Tibial nerve (tissue), 4 donors: ENCODE results near the gene TRDN.

Experiments used
- EP300 ChIP-seq, 2 donors: sonication (generic); formaldehyde crosslinking; IDR thresholded peaks; one replicate each; pipeline ENCODE4 v1.6.1; 2017; ENCODE audit warnings: antibody characterized with exemption in 2 of 2, mild to moderate bottlenecking in 1 of 2
- TF ChIP-seq, protein P1 (sequence below), 5 experiments: fragments of 200-600 bp in 3 of 5; fragments of 450-650 bp in 2 of 5; sonication (generic) in 3 of 5; IDR thresholded peaks; one replicate each; pipeline ENCODE4 v1.5.1; 2016 to 2019; ENCODE audit warnings: antibody characterized with exemption in 5 of 5, mild to moderate bottlenecking in 3 of 5, moderate library complexity in 2 of 5

DNA sequence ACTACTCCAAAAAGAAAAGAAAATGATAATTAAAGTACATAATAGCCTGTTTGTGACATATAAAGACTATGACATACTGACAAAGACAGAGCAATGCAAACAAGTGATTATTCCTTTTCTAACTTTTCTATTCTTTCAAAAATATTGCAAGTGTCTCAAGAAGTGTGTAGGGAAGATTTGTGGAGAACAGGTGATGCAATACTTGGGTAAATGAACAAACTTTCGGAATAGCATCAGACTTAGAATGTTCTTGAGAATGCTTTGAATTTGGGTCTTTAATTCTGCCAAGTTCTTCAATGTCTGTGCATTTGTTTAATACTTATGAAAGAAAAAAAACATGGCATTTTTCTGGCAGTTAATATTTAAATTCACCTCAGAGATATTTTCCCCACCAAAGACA lies 40.0 kb upstream of the TRDN start:
- TF ChIP-seq, protein P1, sequence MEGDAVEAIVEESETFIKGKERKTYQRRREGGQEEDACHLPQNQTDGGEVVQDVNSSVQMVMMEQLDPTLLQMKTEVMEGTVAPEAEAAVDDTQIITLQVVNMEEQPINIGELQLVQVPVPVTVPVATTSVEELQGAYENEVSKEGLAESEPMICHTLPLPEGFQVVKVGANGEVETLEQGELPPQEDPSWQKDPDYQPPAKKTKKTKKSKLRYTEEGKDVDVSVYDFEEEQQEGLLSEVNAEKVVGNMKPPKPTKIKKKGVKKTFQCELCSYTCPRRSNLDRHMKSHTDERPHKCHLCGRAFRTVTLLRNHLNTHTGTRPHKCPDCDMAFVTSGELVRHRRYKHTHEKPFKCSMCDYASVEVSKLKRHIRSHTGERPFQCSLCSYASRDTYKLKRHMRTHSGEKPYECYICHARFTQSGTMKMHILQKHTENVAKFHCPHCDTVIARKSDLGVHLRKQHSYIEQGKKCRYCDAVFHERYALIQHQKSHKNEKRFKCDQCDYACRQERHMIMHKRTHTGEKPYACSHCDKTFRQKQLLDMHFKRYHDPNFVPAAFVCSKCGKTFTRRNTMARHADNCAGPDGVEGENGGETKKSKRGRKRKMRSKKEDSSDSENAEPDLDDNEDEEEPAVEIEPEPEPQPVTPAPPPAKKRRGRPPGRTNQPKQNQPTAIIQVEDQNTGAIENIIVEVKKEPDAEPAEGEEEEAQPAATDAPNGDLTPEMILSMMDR (IDR thresholded peaks at IDR 0.05), result no peak
- TF ChIP-seq EP300 (IDR thresholded peaks at IDR 0.05), result no peak
